Smooth muscle cell (in vitro differentiated cells): Measurements from ENCODE around the gene ATP4B. TPM values are rescaled to one million over a fixed set of nuclear protein-coding genes. Genes with fewer than 3 reads are reported as not detected.

Source experiments
- DNase-seq: peaks from one replicate; lab custom pipeline; 2025; ENCODE audit not compliant: unreplicated experiment; lab: John Stamatoyannopoulos, UW
- H2AFZ ChIP-seq: fragments of 200-600 bp; sonication (generic); 2 replicates; pipeline ENCODE4 v1.6.0; 2016; ENCODE audit warnings: antibody characterized with exemption, low read depth, mild to moderate bottlenecking
- H3F3A ChIP-seq: fragments of 200-600 bp; sonication (generic); 2 replicates; pipeline ENCODE4 v1.6.0; 2017; ENCODE audit warnings: antibody characterized with exemption, low read depth
- H3K27ac ChIP-seq: fragments of 200-600 bp; sonication (generic); 2 replicates; pipeline ENCODE4 v1.5.1; 2016; ENCODE audit warnings: low read depth, mild to moderate bottlenecking
- H3K27me3 ChIP-seq: fragments of 200-600 bp; sonication (generic); 2 replicates; pipeline ENCODE4 v1.6.1; 2016; ENCODE audit warnings: low read depth, mild to moderate bottlenecking
- H3K36me3 ChIP-seq: fragments of 200-600 bp; sonication (generic); 2 replicates; pipeline ENCODE4 v1.5.1; 2016; ENCODE audit warnings: low read depth
- H3K4me1 ChIP-seq: fragments of 200-600 bp; sonication (generic); 2 replicates; pipeline ENCODE4 v1.5.1; 2016; ENCODE audit warnings: low read depth
- H3K4me2 ChIP-seq: fragments of 200-600 bp; sonication (generic); 2 replicates; pipeline ENCODE4 v1.6.0; 2016; ENCODE audit warnings: mild to moderate bottlenecking
- H3K4me3 ChIP-seq: fragments of 200-600 bp; sonication (generic); 2 replicates; pipeline ENCODE4 v1.5.1; 2016; ENCODE audit warnings: mild to moderate bottlenecking
- H3K79me2 ChIP-seq: fragments of 200-600 bp; sonication (generic); 2 replicates; pipeline ENCODE4 v1.6.0; 2016; ENCODE audit warnings: low read depth, mild to moderate bottlenecking
- H3K9ac ChIP-seq: fragments of 200-600 bp; sonication (generic); 2 replicates; pipeline ENCODE4 v1.6.0; 2016; ENCODE audit warnings: low read depth
- H3K9me3 ChIP-seq: fragments of 200-600 bp; sonication (generic); replicated peaks from 2 replicates; pipeline ENCODE4 v1.5.1; 2016; ENCODE audit warnings: low read depth
- H4K20me1 ChIP-seq: fragments of 200-600 bp; sonication (generic); 2 replicates; pipeline ENCODE4 v1.6.0; 2016; ENCODE audit warnings: low read depth
- WGBS: methylation state at CpG from one replicate; pipeline ENCODE4 v1.1.7; 2016; ENCODE audit warnings: low lambda C conversion rate; 5-methylcytosine and 5-hydroxymethylcytosine counted together
- polyA plus RNA-seq: library from polyadenylated mRNA; unstranded; fragments of >200 nt; fragmentation: Nextera tagmentation; extraction: Ambion mirVana; gene quantifications from 2 replicates; pipeline ENCODE4 v1.2.1, GENCODE V29; 2016
- total RNA-seq: library from RNA; depleted of rRNA; stranded (reverse); fragments of >200 nt; gene quantifications from 2 replicates; pipeline ENCODE4 v1.2.3, GENCODE V29; 2014
- TF ChIP-seq, protein P1 (sequence below): fragments of 200-600 bp; sonication (generic); IDR thresholded peaks from 2 replicates; pipeline ENCODE4 v1.5.1; 2017; ENCODE audit warnings: borderline replicate concordance, mild to moderate bottlenecking, antibody characterized with exemption; ENCODE audit not compliant: insufficient read depth, poor library complexity, severe bottlenecking

The ATP4B gene
- total and polyA plus RNA-seq, 2 experiments from 2014 or later, result not detected

DNA sequence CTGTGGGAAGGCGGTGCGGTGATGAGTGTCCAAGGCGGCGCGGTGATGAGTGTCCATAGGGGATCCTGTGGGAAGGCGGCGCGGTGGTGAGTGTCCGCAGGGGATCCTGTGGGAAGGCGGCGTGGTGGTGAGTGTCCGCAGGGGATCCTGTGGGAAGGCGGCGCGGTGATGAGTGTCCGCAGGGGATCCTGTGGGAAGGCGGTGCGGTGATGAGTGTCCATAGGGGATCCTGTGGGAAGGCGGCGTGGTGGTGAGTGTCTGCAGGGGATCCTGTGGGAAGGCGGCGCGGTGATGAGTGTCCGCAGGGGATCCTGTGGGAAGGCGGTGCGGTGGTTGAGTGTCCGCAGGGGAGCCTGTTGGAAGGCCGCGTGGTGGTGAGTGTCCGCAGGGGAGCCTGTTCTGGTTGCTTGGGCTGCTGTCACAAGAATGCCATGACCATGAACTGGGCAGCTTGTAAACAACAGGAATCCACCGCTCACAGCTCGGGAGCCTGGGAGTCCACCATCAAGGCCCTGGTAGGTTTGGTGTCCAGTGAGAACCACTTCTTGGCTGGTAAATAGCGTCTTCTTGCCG lies 52.0 kb downstream of the ATP4B start:
- Histone ChIP-seq H3K27me3 (no peaks in the 10 kb centered on the region), H3K27ac (no peak overlapping the region), H3K4me2 (no peak overlapping the region), H3K4me3 (no peak overlapping the region), H3K9me3 (no peaks in the 10 kb centered on the region), H3K36me3 (no peaks in the 10 kb centered on the region), H3K9ac (no peak overlapping the region), H4K20me1 (peaks cover 82% of the 10 kb centered on the region), H3K4me1 (no peaks in the 10 kb centered on the region), H3F3A (no peaks in the 10 kb centered on the region), H3K79me2 (peaks cover 38% of the 10 kb centered on the region), H2AFZ (no peak overlapping the region)
- TF ChIP-seq, protein P1, sequence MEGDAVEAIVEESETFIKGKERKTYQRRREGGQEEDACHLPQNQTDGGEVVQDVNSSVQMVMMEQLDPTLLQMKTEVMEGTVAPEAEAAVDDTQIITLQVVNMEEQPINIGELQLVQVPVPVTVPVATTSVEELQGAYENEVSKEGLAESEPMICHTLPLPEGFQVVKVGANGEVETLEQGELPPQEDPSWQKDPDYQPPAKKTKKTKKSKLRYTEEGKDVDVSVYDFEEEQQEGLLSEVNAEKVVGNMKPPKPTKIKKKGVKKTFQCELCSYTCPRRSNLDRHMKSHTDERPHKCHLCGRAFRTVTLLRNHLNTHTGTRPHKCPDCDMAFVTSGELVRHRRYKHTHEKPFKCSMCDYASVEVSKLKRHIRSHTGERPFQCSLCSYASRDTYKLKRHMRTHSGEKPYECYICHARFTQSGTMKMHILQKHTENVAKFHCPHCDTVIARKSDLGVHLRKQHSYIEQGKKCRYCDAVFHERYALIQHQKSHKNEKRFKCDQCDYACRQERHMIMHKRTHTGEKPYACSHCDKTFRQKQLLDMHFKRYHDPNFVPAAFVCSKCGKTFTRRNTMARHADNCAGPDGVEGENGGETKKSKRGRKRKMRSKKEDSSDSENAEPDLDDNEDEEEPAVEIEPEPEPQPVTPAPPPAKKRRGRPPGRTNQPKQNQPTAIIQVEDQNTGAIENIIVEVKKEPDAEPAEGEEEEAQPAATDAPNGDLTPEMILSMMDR, result no peak
- WGBS, result 97% methylated on average over 22 of the region's 34 CpGs
- DNase-seq, result no peak

DNA sequence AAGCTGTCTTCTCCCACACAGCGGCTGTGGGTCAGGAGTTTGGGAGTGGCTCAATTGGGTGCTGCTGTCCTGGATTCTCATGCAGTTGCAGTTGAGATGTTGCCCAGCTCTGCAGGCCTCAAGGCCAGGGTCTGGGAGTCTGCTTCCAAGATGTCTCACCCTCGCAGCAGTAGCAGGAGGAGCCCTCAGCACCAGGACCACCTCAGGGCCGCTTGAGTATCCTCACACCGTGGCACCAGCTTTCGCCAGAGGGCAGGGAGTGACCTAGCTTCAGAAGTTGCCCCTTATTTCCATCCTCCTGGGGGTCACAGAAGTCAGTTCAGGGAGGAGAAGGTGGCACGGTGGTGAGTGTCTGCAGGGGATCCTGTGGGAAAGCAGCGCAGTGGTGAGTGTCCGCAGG lies 52.5 kb downstream of the ATP4B start:
- no peaks in the 10 kb centered on the region for H3F3A ChIP-seq
- H3K4me2 ChIP-seq, result no peak overlapping the region
- H3K79me2 ChIP-seq, result peaks cover 36% of the 10 kb centered on the region
- no peak overlapping the region for H3K4me3 ChIP-seq
- H3K9me3 ChIP-seq, result no peaks in the 10 kb centered on the region
- peaks cover 80% of the 10 kb centered on the region for H4K20me1 ChIP-seq
- TF ChIP-seq, protein P1, result no peak
- WGBS, result 100% methylated on average over 8 of the region's 8 CpGs
- H3K4me1 ChIP-seq, result no peaks in the 10 kb centered on the region
- H3K9ac ChIP-seq, result no peak overlapping the region
- no peak overlapping the region for H2AFZ ChIP-seq
- H3K27me3 ChIP-seq, result no peaks in the 10 kb centered on the region
- no peaks in the 10 kb centered on the region for H3K36me3 ChIP-seq
- no peak overlapping the region for H3K27ac ChIP-seq
- DNase-seq, result no peak

DNA sequence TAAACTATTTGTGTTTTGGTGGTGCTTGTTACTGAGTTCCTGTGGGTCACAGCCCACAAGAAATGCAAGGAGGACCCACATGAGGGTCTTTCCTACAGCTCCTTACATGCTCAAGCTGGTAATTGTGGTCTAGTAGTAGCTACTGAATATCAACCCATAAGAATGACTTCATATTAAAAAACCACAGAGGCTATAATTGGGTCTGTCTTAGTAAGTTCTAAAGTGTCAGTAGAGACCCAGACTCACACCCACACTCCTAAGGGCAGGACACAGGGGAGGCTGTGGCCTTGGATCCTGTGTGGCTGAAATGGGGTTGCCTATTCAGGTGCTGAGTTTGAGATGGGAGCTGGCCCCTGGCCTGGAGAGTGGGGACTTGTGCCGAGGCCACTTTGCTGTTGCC lies 53.8 kb downstream of the ATP4B start:
- Histone ChIP-seq H3K27ac (no peak overlapping the region), H3K9ac (no peak overlapping the region), H3F3A (no peaks in the 10 kb centered on the region), H3K4me2 (no peak overlapping the region), H3K9me3 (no peaks in the 10 kb centered on the region), H3K4me1 (no peaks in the 10 kb centered on the region), H4K20me1 (peaks cover 73% of the 10 kb centered on the region), H2AFZ (no peak overlapping the region), H3K4me3 (no peak overlapping the region), H3K36me3 (no peaks in the 10 kb centered on the region), H3K79me2 (peaks cover 46% of the 10 kb centered on the region), H3K27me3 (no peaks in the 10 kb centered on the region)
- no peak for DNase-seq
- 94% methylated on average over 1 of the region's 1 CpG for WGBS
- TF ChIP-seq, protein P1, result no peak

DNA sequence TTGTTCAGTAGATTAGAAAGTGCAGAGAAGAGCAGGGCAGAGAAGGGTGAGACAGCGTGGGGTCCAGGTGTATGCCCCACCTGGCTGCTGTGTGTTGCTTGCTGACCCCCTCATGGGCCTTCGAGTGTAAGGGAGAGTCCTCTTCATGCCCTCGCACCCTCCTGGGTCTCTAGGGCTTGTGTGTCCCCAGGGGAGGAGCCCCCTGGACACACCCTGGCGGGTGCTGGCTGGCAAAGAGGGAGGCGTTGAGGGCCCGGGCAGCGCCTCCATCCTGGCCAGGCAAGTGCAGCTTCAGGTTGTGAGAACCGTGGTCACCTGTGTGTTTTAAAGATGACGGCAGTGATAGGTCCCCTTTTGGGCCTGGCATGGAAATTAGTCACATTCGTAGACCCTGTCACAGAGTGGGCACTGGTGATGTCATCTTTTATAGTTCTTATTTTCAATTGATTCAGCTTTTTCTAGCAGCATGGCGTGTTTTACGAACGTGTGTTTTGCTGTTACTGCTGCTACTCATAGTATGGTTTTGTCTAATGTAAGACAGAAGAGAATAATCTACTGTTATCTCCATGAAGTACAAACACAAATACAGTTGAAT lies 54.8 kb downstream of the ATP4B start:
- Histone ChIP-seq H3K9me3 (no peaks in the 10 kb centered on the region), H3K27me3 (no peaks in the 10 kb centered on the region), H3K79me2 (peaks cover 49% of the 10 kb centered on the region), H3K36me3 (no peaks in the 10 kb centered on the region), H2AFZ (no peak overlapping the region), H3K9ac (no peak overlapping the region), H3K4me2 (no peak overlapping the region), H3K4me1 (no peaks in the 10 kb centered on the region), H3K4me3 (no peak overlapping the region), H4K20me1 (peaks cover 63% of the 10 kb centered on the region), H3F3A (no peaks in the 10 kb centered on the region), H3K27ac (no peak overlapping the region)
- no peak for DNase-seq
- TF ChIP-seq, protein P1, result no peak
- 86% methylated on average over 13 of the region's 13 CpGs for WGBS
